RWPE1 (cell line): Measurements from ENCODE around the gene PRPF40B.

Experiments
- CTCF ChIA-PET: fragments of 350-600 bp; sonication (Branson Sonifier 250); formaldehyde crosslinking; extraction: SDS; loops from one replicate; lab custom pipeline; 2021; lab: Yijun Ruan, JAX
- POLR2A ChIA-PET: fragments of 400-600 bp; formaldehyde crosslinking; extraction: SDS; loops from one replicate; lab custom pipeline; 2020; ENCODE audit warnings: antibody characterized with exemption; ENCODE audit not compliant: low non-redundant PET; lab: Yijun Ruan, JAX
- DNase-seq: peaks from one replicate; pipeline ENCODE4 v3.0.0; 2012; ENCODE audit warnings: low spot score
- H3K27ac ChIP-seq: fragments of 450-650 bp; 2 replicates; pipeline ENCODE4 v1.5.1; 2017
- TF ChIP-seq, protein P1 (sequence below): fragments of 450-650 bp; conservative IDR thresholded peaks from 2 replicates; pipeline ENCODE4 v1.5.1; 2017; ENCODE audit warnings: low read depth, mild to moderate bottlenecking

The PRPF40B gene

DNA sequence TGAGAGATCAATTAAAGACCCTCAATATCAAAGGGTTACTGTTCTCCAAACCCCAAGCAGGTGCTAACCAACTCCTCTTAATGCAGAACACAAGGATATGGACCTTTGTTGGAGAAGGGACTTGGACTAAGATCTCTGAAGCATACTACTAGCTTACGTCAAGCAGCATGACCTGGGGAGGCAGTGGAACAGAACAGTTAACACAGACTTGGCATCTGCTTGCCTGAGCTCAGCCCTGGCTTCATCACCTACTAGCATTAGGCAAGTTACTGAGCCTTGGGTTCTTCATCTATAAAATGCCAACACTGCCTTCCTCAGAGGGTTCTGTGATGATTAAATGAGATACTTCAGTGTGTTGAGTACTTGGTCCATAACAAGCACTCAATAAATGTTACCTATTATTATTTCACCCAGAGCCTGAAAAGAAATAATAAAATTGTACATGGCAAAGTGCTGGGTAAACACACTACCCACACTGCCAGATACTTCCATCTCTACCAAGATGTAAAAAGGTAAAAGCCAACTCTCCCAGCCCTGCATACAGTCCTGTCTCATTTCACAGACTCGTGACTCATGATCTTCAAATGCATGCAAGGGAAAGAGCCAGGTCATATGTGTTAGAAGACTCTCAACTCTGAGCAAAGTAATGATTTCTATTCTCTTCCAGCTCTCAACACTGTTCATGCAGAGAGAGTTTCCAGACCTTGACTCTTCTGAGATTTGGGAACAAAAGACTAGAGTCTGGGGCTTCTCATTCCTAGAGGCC lies 44.1 kb downstream of the PRPF40B start:
- TF ChIP-seq, protein P1, sequence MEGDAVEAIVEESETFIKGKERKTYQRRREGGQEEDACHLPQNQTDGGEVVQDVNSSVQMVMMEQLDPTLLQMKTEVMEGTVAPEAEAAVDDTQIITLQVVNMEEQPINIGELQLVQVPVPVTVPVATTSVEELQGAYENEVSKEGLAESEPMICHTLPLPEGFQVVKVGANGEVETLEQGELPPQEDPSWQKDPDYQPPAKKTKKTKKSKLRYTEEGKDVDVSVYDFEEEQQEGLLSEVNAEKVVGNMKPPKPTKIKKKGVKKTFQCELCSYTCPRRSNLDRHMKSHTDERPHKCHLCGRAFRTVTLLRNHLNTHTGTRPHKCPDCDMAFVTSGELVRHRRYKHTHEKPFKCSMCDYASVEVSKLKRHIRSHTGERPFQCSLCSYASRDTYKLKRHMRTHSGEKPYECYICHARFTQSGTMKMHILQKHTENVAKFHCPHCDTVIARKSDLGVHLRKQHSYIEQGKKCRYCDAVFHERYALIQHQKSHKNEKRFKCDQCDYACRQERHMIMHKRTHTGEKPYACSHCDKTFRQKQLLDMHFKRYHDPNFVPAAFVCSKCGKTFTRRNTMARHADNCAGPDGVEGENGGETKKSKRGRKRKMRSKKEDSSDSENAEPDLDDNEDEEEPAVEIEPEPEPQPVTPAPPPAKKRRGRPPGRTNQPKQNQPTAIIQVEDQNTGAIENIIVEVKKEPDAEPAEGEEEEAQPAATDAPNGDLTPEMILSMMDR, result no peak
- DNase-seq, result no peak
- ChIA-PET POLR2A (no interaction called here), CTCF (no interaction called here)
- no peak overlapping the region for H3K27ac ChIP-seq

DNA sequence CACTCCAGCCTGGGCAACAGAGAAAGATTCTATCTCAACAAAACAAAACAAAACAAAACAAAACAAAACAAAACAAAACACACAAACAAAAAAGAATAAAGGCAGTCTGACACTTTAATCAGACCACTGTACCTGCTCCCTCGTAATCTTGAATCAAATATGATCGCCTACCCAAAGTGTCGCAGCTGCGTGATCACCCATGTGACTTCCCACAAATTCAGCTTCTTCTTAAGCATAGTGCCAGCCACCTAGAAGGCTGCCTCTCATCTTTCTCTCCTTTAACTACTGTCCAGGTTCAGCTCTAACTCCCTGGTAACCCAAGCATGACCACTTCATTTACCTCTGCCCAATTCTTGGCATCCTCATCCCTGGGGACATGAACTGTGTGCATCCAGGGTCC lies 46.4 kb downstream of the PRPF40B start:
- TF ChIP-seq, protein P1, result no peak
- CTCF ChIA-PET, result interaction anchor here (0.6 kb wide), 1 partner anchor 142 kb away, joined by 3 read pairs; no protein-coding TSS in a partner anchor
- POLR2A ChIA-PET, result no interaction called here
- no peak overlapping the region for H3K27ac ChIP-seq
- DNase-seq, result no peak

DNA sequence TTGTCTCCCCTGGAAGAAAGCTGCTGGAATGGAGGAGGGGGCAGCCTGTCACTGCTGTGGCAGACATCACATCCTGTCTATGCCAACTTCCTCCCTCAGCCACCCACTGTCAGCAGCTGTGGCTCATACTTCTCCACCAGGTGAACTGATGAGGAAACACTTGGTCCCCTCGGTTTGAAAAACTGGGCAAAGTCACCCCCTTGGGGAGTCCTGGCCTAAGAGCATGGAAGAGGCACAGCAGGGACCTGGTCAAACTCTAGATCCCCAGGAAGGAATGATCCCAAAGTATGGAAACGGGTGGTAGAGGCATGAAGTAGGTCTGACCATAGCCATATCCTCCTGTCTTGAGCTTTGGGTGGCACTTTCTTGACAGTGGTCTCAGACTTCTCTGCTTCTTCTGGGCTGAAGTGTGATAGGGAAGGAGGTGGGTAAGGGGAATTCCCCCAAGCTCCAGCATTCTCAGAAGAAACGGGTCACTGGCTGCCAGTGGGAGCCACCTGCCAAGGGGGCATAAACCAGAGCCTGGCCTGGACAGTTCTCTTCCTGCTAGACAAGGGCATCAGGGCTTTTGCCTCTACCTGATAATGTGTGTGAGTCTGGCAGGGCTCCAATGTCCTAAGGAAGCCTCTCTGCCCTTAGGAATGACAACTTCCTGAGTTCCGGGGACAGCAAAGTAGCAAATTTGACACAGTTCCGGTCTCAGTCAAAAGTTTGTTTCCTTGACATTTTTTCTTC lies 47.8 kb downstream of the PRPF40B start:
- POLR2A ChIA-PET, result no interaction called here
- CTCF ChIA-PET, result no interaction called here

DNA sequence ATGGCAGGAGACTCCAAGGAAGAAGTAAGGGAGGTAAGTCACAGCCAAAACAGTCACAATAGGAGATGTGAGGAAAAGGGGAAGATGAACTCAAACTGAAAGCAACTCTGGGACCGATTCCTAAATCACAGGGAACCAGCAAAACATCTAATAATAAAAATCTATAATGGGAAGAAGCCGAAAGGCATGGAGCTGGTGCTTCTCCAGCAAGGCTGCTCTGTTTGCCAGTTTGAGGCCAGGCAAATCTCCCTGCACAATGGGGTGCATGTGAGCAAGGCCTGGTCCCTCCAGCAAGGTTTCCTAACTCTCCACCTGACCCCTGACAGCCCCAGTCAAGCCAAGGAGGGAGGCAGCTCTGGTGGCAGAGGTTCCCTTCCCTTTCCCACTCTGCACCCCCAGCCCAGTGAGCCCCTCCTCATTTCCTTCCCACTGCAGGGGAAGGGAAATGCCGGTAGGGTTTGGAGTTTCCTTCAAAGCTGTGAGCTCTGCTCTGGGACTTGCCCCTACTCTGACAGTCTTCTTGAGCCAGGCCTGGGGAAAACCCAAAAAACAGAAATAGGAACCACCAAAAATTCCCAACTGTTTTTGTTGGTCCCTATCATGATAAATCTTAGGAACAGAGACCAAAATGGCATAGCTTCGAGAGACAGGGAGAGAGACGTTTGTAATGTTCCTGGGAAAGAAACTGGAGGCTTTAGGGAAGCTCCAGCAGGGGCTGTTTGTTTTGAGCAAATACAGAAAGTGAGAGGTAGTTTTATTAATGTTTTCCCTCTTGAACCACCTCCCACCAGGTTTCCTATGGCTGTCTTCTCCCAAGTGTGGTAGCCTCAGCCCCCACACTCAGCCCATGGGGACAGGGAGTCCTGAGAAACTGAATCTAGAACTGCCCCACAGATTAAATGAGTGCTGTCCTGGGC lies 49.2 kb downstream of the PRPF40B start:
- no peak for DNase-seq
- CTCF ChIA-PET, result interaction anchor here (1.1 to 1.2 kb wide), 2 partner anchors 36 to 315 kb away, joined by 3 to 5 read pairs; no protein-coding TSS in a partner anchor
- POLR2A ChIA-PET, result interaction anchor here (0.8 kb wide), 1 partner anchor 449 kb away, joined by 3 read pairs; no protein-coding TSS in a partner anchor
- H3K27ac ChIP-seq, result 0 out of 2 replicates have a peak overlapping the region, but pooled peaks have one; percentile 19
- TF ChIP-seq, protein P1, result no peak

More for the DNA sequence above, 47.8 kb downstream of the PRPF40B start:
- TF ChIP-seq, protein P1, result no peak
- no peak for DNase-seq
- H3K27ac ChIP-seq, result no peak overlapping the region

DNA sequence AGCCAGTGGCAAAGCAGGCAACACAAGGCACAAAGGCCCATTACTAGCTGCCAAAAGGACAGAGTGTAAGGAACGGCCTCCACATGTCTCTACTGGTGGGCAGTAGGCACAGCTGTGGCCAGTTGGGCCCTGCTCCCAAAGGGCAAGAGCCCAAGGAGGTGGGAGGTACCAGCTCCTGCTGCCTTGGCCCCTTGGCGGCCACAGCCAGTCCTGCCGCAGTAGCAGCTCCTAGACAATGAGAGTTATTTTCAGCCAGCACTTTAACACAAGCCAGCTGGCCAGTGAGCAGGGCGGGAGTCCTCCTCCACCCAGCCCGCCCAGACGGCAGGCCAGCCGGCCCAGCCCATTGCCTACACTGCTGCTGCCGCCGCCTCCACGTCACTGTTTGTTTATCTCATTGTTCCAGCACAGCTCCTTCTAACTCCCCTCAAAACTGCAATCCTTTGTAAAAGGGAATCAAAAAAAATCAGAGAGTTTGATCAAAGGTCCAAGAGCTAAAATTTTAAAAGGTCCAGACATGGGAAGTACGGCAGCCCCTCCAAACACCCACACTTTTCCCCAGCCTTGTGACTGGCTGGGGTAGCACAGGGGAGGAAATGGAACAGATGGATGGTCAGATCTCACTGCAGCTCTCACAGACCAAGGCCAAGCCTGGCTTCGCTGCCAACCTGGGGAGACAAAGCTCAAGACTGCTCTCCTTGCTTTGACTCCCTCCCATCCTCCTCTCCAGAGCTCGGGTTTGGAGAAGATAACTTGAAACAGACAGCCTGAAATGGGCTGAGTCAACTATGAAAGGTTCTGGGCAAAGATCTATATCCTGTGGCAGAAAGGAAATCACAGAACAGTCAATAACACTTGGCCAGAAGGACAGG lies 50.3 kb downstream of the PRPF40B start:
- CTCF ChIA-PET, result interaction anchor here (0.7 kb wide), 1 partner anchor 343 kb away, joined by 3 read pairs; no protein-coding TSS in a partner anchor
- TF ChIP-seq, protein P1, result no peak
- DNase-seq, result no peak
- POLR2A ChIA-PET, result interaction anchor here (0.8 kb wide), 1 partner anchor 451 kb away, joined by 3 read pairs; no protein-coding TSS in a partner anchor
- H3K27ac ChIP-seq, result peak overlapping the region; percentile 19; the same call in 1 of the 2 replicates
